Measurements from ENCODE around the gene EPB41L4B.

GRCh38 chr9:109325089-109325488, 4.2 kb upstream of the EPB41L4B start:
- TF ChIP-seq CTCF (conservative IDR thresholded peaks at IDR 0.05; ENCODE audit: low read length) (no peak), EZH2phosphoT487 (IDR thresholded peaks at IDR 0.05; ENCODE audit: borderline replicate concordance) (no peak)
